HG03342 (cell line): ENCODE data around the gene KNDC1.
"Not testable (repeated sequence)": the region's sequence is repeated elsewhere in the genome, so short reads cannot be mapped to it uniquely, and the experiment has no call there.

ENCODE experiments used
- ATAC-seq: cut with Tn5 transposase; IDR thresholded peaks from one replicate; pipeline ENCODE4 v1.9.1; 2021; ENCODE audit warnings: mild to moderate bottlenecking, moderate library complexity; ENCODE audit not compliant: unreplicated experiment

KNDC1 gene

DNA sequence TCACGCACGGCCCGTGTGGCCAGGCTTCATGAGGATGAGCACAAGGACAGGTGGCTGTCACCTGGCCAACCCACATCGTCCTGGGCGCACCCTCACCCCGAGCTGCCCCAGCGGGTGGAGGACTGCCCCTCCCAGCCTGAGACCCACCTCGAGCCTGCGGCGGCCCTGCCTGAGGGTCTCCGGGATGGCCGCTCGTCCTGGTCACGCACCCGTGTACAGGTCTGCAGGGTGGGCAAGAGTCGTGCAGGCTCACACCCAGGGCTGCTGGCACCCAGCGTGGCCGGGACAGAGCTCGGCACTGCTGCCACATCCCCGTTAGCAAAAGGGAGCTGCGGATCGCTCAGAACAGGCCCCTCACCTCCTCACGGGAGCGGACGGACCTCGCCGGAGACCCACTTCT lies 55.6 kb downstream of the KNDC1 start:
- no peak for ATAC-seq

DNA sequence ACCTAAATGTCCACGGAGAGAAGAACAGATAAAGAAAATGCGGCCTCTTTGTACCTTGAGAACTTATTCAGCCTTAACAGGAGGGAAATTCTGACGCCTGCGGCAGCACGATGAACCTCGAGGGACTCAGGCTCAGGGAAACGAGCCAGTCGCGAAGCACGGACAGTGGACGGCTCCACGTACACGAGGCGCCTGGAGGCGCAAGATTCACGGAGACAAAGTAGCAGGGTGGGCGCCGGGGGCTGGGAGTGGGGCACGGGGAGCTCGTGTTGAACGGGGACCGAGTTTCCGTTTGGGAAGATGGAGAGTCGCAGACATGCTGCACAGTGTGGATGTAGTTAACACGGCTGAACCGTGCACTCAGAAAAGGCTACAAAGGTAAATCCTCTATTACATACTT lies 56.8 kb downstream of the KNDC1 start:
- ATAC-seq, result no peak

DNA sequence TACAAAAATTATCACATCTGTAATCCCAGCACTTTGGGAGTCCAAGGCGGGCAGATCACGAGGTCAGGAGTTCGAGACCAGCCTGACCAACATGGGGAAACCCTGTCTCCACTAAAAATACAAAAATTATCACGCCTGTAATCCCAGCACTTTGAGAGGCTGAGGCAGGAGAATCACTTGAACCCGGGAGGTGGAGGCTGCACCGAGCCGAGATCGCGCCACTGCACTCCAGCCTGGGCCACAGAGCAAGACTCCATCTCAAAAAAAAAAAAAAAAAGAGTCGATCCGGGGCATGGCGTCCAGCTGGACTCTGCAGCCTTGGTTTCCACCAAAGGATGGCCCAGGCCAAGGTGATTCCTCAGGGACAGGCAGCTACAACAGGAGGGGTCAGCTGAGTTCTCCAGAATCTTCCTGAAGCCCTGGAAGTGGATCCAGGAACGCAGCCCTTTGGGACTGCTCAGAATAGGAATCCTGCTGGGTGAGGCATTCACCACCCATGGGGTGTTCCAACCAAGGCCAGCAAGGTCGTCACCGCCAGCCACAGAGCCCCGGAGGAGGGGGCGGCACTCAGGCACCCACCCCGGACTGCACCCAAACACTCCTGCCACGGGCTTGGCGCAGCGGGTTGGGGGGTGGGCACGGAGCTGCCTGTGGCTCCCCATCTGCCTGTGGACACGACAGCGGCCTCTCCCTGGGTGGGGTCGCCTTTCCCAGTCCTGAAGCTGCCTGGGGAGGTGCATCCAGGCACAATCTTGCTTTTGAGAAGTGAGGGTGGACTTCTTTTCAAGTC lies 58.0 kb downstream of the KNDC1 start:
- ATAC-seq, result no peak

DNA sequence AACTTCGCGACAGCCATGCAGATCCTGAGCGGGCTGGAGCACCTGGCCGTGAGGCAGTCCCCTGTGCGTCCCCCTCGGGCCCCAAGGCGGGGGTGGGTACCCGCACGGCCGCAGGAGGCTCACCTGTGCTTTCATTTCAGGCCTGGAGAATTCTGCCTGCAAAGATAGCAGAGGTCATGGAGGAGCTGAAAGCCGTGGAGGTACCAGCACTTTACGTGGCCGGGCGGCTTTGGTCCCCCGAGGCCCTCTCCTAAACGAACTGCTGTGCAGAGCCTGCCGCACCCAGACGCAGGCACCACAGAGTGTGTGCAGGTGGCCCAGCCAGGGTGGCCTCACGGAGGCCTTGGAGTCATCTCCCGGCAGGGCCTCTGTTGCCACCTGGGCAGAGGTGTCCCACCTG lies 58.9 kb downstream of the KNDC1 start:
- no peak for ATAC-seq

DNA sequence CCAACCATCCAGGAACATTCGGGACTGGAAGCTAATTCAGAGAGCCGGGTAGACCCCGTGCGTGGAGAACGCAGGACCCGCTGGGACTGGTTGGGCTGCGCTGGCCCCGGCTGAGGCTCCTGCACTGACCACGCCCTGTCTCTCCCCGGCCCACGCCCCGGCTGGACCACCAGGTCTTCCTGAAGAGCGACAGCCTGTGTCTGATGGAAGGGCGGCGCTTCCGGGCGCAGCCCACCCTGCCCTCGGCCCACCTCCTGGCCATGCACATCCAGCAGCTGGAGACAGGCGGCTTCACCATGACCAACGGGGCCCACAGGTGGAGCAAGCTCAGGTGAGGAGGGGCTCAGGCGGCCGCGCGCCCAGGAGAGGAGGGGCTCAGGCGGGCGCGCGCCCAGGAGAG lies 59.8 kb downstream of the KNDC1 start:
- no peak for ATAC-seq

DNA sequence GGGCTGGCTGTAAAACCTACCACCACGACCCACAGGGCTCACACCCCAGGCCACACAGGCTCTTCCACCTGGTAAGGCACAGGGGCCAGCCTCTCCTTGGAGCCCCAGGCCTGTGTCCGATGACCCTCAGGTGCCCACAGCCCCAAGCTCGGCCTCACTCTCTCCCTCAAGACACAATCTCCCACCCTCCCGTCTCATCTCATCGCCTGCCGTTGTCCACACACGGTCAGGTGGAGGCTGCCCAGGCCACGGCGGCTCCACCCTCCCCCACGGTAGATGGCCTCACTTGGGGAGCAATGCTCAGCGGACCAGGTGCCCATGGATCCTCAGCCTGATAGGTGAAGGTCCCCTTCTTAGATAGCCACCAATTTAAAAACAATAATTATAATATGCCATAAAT lies 61.3 kb downstream of the KNDC1 start:
- ATAC-seq, result no peak

DNA sequence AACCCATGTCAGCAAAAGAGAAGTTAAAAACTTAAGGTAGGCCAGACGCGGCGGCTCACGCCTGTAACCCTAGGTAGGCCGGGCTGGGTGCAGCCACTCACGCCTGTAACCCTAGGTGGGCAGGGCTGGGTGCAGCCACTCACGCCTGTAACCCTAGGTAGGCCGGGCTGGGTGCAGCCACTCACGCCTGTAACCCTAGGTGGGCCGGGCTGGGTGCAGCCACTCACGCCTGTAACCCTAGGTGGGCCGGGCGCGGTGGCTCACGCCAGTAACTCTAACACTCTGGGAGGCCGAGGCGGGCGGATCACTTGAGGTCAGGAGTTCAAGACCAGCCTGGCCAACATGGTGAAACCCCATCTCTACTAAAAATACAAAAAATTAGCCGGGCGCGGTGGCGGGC lies 61.7 kb downstream of the KNDC1 start:
- not testable (repeated sequence) for ATAC-seq

DNA sequence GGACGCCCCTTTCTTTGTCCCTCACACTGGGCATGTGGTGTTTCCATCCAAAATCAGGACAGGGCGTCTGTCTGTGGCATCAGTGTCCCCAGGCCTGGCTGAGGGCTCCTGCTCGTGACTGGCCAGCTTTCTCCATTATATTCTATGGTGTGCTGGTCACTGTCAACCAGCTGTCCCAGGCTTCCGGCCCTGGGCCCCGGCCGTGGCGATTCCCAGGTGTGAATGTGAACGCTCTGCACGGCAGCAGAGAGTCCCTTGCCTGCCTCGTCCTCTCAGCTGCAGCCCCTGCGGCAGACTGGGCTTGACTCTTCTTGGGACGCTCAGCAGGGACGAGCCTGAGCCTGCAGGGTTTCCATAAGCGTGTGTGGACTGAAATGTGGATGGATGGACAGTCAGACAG lies 64.1 kb downstream of the KNDC1 start:
- ATAC-seq, result no peak

DNA sequence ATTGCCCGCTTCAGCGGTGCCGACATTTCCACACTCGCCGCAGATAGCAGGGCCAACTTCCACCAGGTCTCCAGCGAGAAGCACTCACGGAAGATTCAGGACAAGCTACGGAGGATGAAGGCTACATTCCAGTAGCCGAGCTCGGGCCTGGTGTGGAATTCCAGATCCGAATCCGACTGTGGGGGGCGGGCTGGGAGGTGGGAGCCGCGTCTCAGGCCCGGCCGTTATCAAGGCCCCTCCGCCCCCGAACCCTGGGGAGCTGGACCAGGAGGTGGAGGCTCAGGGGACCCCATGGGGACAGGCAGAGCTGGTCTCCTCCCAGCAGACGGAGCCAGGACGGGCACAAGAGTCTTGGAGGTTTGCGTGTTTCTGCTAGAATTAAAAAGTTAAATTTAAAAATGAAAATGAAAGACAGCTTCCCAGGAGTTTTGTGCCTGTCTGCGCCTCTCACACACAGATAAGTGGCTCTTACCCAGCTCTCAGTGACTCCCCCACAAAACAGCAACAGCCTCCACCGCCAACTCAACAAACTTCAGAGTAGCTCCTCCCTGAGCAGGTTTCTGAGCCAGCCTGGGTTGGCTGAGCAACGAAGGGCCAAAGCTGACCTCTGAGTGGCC lies 64.8 kb downstream of the KNDC1 start:
- ATAC-seq, result no peak

DNA sequence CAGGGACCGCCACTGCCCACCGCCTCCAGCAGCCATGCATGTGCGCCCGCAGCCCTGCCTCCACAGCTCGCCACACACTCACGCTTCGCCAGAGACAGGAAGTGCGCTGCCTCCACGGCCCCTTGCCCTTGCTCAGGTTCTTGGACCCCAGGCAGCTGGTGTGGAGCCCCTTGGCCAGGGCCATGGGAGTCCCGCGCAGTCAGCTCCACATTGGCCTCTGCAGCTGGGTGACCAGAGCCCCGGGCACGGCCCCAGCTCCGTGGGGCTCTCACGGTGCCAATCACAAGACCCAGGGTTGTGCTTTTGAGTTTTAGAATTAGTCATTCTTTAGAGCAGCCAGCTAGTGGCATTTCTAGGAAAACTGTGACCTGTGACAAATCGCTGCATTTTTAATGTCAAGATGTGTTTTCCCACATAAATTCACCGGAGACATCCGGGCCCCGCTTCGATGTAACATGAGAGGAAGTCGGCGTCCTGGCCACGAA lies 65.7 kb downstream of the KNDC1 start:
- ATAC-seq, result no peak

DNA sequence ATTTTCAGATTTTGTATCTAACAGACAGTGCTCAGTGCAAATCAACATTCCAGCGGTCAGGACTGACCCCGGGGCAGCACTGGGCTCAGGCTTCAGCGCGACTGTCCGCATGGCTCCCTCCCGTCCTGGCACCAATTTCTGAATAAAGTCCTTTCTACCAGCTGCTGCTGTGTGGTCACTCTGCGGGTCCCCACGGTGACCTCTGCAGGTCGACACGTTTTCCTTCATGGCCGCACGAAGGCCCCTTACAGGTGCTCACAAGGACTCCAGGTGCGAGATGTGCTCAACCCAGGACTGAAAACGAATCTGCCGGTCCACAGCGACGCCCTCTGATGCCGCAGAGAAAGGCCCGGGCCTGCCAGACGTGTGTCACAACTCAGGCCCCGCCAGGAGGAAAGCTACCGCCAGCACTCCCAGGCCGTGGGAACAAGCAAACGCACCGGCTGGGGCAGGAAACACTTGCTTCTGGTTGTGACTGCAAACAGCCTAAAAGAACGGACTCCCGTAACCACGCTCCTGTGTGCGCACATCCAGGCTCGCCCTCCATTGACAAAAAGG lies 66.3 kb downstream of the KNDC1 start:
- ATAC-seq, result no peak

DNA sequence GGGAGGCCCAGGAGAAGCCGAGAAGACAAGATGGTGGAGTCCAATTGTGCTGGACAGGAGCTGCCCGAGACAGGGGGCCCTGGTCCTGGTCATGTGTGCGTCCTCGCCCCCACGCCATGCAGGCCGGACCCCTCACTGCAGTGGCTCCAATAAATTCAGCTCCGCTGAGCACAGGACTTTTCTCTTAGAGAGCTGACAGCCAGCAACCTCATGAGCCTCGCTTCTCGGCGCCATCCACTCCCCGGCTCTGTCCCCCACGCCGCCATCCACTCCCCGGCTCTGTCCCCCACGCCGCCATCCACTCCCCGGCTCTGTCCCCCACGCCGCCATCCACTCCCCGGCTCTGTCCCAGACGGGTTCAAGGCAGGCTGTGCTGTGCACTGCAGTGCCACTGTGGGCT lies 67.2 kb downstream of the KNDC1 start:
- ATAC-seq, result no peak

DNA sequence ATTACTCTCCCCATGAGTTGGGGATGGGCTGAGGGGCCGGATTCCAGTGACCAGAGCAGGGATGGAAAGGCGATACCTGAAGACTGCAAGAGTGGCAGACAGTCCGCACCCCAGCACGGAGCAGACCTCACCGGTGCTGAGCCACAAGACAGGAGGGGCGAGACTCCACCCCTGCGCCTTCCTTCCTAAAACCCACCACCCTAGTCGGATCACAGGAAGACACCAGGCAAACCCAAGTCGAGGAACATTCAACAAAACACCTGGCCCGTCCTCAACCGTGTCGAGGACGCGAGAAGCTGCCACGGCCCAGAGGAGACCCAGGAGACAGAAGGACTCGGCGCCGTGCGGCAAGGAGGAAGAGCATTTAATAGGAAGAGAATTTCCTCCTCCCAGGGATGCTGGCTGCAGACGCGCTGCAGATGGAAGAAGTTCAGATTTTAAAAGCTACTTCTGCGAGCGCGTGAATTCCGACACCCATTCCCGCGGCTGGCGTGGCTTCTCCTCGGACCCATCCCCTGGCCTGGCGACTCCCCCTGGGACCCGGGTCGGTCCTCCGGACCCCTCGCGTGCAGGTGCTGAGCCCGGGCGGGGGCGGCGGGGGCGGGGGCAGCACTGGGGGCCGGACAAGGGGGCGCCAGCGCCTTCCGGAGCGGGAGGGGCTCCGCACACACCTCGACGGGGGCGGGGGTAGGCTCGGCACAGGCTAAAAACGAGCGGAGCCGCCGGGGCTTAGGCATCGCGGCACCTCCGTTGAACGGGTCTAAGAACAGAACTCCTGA lies 69.4 kb downstream of the KNDC1 start:
- no peak for ATAC-seq

DNA sequence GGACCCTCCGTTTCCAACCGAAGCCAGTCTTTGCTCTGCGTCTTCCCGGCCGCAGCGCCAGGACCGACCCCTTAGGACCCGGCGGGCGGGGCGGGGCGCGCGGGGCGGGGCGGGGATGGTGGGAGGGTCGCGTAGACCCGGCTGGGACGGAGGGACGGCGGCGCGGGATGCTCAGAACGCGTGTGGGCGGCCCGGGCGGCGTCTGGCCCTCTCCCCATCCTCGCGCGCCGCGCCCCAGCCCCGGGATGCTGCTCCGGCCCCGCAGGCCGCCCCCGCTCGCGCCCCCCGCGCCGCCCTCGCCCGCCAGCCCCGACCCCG lies 70.0 kb downstream of the KNDC1 start, which contains the start of gene UTF1:
Gene UTF1 (plus strand): TSS at position 174 of the 318 bp plus-strand sequence. CDS start 72 bp downstream, at position 246.
- ATAC-seq, result no peak

DNA sequence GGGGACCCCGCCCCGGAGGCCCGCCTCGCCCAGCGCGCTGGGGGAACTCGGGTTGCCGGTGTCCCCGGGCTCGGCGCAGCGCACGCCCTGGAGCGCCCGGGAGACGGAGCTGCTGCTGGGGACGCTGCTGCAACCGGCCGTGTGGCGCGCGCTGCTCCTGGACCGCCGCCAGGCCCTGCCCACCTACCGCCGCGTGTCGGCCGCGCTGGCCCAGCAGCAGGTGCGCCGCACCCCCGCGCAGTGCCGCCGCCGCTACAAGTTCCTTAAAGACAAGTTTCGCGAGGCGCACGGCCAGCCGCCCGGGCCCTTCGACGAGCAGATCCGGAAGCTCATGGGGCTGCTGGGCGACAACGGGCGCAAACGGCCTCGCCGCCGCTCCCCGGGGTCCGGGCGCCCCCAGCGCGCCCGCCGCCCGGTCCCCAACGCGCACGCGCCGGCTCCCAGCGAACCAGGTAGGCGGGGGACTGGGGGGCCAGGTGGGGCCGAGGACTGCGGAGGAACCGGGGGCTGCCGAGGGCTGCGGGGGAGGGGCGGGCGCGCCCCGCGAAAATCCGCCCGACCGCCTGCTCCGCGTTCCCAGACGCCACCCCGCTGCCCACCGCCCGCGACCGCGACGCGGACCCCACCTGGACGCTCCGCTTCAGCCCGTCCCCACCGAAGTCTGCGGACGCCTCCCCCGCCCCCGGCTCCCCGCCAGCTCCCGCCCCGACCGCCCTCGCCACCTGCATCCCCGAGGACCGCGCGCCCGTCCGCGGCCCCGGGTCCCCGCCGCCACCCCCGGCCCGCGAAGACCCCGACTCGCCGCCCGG lies 70.6 kb downstream of the KNDC1 start:
- no peak for ATAC-seq

DNA sequence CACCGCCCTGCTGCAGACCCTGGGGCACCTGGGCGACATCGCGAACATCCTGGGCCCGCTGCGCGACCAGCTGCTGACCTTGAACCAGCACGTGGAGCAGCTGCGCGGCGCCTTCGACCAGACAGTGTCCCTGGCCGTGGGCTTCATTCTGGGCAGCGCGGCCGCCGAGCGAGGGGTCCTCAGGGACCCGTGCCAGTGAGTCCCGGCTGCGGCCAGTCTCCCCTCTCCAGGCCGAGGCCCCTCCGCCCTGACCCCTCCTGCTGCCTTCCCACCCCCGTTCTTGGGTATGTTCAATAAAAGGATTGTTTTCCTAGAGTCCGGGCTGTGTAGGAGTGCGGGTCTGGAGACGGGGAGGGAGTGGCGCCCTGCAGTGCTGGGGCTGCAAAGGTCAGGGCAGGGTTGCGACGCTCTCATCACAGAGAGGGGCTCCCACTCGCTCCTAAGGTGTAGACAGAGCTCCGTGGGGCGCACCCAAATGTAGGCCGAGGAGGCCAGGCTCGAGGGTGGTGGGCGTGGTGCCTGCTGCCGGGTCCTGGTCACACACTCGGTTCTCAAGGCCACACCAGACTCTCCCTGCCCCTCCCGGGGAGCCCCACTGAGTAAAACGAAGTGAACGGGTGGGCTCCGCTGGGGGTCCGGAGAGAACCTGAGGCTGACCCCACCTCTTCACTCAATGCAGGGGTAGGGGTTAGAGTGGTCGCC lies 71.4 kb downstream of the KNDC1 start:
- ATAC-seq, result no peak

DNA sequence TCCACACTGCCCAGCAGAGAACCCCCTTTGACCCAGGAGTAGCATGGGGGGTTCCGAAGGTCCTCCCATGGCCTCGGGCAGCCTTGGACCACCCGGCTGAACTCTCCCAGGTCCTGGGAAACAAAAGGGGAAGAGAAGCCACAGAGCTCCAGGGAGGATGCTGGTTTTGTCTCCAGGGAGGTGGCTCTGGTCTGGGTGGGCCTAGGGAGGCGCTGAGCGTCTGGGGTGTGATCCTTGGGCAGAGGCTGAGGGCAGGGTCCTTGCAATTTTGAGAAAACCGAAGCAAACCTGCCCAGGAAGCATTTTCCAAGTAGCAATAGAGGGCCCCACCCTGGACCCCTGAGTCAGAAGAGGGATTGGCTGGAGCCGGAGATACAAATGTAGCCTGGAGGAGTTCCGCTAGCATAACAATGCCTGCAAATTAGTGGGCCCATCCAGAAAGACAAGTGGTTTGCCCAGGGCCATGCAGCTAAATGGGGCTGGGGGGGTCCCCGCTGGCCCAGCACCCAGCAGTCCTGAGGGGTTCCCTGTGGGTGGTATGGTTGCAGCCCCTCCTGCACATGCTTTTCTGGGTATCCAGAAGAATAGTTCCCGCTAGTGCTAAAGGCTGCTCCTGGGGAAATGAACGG lies 72.0 kb downstream of the KNDC1 start:
- no peak for ATAC-seq

DNA sequence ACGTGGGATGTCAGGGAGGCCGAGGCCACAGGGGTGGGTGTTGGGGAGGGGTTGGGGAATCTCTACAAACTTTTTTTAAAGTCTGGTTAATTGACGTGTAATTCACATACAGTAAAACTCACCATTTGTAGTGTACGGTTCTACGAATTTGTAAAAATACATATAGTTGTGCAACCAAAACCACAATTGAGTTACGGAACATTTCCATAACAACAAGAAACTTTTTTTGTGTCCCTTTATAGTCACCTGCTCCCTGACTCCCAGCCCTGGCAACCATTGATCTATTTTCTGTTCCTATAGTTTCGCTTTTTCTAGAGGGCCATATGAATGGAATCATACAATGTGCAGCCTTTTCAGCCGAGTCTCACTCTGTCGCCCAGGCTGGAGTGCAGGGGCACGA lies 74.8 kb downstream of the KNDC1 start:
- ATAC-seq, result not testable (repeated sequence)

DNA sequence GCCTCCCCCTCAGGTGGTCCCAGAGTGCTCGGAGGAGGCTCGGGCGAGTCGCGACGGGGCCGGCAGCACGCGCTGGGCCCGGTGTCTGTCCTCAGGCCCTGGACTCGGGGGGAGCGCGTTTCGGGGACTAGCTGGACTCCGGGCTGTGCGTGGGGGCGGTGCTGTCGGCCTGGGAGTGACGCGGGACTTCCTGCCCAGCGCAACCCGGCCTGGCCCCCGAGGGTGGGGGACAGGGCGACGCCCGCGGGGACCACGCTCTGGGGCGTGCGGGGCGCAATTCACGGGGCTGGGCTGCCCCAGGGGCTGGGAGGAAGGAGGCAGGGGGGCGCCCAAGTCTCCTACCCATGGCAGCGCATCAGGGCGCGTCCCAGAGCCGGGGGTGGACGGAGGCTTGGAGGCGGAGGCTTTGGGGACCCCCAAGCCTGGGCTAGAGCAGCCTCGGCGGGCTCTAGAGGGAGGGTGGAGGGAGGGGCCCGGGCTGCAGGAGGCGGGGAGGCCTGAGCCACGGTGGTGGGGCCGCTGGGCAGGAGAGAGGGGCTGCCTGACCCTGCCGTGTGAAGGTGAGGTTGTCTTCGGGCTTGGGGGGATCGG lies 75.3 kb downstream of the KNDC1 start:
- no peak for ATAC-seq
